GM21360 (cell line): ENCODE data around the gene NEK2.
"Not testable (repeated sequence)": the region's sequence is repeated elsewhere in the genome, so short reads cannot be mapped to it uniquely, and the experiment has no call there.

Experiments used
- ATAC-seq: cut with Tn5 transposase; IDR thresholded peaks from one replicate; pipeline ENCODE4 v1.9.1; 2021; ENCODE audit warnings: mild to moderate bottlenecking, moderate library complexity; ENCODE audit not compliant: unreplicated experiment

Gene NEK2

GRCh38 chr1:211695135-211695816, 19.9 kb upstream of the NEK2 start:
- peak; percentile 48 for ATAC-seq

DNA sequence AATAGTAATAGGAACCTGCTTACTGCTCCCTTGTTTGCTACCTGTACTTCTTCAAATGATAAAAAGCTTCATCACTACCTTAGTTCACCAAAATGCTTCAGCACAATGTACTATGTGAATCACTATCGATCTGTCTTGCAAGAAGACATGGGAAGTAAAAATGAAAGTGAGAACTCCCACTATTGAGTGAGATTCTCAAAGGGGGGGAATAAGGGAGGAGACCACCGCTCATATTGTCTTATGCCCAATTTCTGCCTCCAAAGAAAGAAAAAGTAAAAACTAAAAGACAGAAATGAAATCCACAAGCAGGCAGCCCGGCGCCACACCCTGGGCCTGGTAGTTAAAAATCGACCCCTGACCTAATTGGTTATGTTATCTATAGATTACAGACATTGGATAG, 18.5 kb upstream of the NEK2 start:
- not testable (repeated sequence) for ATAC-seq

DNA sequence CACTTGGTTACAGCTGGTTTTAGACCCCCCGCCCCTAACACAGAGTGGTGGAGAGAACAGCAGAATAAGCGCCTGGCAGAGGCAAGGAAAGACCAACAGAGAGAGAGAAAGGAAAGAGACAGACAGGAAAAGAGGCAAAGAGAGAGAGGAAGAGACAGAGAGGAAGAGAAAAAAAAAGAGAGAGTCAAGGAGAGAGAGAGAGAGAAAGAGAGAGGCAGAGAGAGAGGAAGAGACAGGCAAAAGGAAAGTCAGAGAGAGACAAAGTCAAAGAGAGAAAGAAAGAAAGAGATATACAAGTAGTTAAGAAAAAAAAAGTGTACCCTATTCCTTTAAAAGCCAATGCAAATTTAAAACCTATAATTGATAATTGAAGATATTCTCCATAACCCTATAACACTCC, 13.0 kb upstream of the NEK2 start:
- ATAC-seq: no peak

DNA sequence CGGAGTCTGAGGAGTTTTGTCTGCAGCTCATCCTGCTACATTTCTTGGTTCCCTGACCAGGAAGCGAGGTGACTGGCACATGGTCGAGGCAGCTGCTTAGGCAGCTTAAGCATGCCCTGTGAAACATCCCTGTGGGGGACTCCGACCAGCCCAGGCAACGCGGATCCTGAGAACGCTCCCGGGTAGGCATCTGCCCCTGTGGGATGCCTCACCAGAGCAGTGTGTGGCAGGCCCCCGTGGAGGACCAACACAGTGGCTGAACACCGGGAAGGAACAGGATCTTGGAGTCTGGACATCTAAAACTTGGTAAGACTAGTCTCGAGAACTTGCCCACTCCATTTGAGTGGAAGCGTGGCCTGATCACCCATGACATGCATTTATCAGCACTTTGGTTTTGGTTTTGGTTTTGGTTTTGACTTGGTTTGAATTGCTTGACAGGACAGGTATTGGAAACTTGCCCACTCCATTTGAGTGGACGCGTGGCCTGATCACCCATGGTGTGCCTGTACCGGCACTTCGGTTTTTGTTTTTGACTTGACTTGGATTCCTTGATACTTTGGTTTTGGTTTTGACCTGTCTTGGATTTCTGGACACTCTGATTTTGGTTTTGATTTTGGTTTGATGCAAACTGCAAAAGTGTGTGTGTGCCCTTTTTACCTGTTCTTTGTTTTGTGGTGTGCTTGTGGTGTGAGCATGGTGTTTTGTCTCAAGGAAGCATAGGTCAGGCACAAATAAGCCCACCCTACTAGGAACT, 12.2 kb upstream of the NEK2 start:
- ATAC-seq: no peak

GRCh38 chr1:211685823-211686222, 10.4 kb upstream of the NEK2 start:
- no peak for ATAC-seq

DNA sequence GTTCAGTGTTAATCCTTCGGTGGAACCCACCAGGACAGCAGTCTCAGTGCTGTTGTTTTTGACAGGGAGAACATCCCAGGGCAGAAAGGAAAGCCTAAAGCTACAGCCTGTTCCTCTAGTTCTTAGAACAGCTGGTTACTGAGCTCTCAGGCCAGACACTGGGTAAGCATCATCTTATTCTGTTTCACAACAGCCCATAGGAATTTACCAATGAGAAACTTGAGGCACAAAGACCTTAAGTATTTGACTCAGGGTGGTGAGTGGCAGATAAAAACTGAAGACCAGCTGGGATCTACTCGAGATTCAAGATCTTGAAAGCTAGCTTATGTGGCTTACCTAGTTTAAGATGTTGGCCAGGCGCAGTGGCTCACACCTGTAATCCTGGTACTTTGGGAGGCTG, 9.4 kb upstream of the NEK2 start:
- no peak for ATAC-seq

- ATAC-seq: no peak
Measured at GRCh38 chr1:211684331-211684730, 8.9 kb upstream of the NEK2 start.

GRCh38 chr1:211683396-211684297, 8.2 kb upstream of the NEK2 start:
- no peak for ATAC-seq

DNA sequence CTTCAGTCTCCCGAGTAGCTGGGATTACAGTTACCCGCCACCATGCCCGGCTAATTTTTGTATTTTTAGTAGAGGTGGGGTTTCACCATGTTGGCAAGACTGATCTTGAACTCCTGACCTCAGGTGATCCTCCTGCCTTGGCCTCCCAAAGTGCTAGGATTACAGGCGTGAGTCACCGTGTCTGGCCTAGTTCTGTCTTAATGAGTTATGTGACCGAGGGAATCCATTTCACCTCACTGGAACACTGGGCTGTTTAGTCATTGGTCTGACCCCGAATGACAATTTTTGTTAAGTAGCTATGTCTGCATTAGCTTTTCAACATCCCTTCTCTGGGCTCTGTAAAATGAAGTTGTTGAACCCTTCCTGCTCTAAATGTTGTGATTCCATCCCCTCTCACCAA, 6.8 kb upstream of the NEK2 start:
- not testable (repeated sequence) for ATAC-seq

GRCh38 chr1:211680752-211681327, 5.4 kb upstream of the NEK2 start:
- ATAC-seq: peak; percentile 74

GRCh38 chr1:211677659-211678058, 2.2 kb upstream of the NEK2 start:
- ATAC-seq: no peak

DNA sequence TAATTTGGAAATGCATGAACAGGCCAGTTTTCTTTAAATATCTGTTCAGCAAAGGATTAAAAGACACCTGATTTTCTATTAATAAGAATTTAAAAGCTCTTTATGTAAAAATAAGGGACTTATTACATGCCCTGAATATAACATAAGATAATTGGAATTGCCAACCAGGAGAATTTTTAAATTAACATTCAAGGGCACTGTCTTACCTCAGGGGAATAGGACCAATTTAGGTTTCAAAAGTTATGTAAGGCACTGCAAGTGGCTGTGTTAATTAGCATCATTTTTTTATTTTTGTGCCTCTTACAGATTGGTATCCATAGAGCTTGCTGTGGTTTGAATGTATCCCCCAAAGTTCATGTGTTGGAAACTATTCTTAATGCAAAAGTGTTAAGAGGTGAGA, 1.3 kb upstream of the NEK2 start:
- ATAC-seq: no peak

DNA sequence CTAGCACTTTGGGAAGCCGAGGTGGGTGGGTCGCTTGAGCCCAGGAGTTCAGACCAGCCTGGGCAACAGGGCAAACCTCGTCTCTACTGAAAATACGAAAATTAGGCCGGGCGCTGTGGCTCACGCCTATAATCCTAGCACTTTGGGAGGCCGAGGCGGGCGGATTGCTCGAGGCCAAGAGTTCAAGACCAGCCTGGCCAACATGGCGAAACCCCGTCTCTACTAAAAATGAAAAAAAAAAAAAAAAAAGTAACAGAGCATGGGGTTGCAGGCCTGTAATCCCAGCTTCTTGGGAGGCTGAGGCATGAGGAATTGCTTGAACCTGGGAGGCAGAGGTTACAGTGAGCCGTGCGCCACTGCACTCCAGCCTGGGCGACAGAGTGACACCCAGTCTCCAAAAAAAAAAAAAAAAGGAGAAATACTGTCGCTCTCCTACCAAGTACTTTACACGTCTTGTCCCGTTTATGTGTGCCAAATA, 724 bp upstream of the NEK2 start:
- no peak for ATAC-seq

DNA sequence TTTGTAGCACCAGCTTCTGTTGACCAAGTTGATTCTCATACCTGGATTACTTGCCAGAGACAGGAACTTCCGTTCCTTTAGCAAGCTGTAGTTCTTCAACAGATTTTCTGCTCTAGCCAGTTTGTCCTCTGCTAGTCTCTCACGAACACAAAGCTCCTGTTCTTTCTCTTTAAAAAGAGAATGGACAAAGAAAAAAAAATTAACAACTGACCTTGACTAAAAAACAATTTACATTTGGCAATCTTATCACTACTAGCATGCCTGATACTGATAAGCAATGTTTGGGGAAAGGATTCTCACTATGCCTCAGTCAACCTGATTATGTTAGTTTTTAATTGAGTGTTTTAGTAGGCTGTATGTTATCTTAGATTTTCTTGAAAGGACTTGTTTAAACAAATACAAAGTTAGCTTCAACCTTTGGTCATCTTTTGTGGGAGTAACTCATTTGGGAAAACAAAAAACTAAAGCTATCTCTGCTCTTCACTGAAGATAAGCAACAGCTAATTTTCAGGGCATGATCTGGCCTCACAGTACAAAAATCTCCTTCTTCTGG, 8.3 kb downstream of the NEK2 start:
- no peak for ATAC-seq

DNA sequence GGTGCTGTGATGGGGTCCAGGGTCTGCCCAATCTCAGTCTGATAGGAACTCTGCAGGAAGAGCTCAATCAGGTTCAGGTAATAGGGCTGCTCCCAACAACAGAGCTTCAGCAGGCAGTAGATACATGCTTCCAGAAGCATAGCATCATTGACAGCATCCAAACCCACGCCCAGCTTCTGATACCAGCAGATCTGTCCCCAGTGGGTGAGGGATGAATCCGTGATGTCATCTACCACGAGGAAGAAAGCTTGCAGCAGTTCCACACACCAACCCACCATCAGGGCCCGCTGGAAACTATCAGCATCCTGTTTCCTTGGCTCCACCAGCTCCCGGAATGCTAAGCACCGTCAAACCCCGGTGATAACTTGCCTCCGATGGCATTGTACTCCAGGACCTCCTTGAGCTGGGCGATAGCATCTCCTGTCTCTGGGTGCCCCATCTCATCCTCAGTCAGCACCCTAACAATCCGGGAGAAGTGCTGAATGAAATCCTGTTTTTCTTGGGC, 14.7 kb downstream of the NEK2 start:
- no peak for ATAC-seq

DNA sequence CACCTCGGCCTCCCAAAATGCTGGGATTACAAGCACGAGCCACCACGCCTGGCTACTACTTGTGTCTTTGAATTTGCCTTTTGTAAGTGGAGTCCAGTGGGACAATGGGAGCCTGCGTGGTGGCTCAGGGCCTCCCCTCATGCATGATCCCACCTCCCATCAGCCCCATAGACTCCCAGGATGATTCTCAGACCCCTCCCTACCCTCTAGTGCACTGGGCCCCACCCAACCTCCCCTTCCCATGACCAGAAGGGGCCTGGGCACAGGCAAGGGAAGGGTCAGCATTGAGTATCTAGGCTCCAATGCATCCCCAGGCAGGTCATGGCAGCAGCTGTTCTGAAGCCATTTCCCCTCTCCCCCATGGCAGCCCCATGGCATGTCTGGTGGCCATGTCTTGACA, 18.7 kb downstream of the NEK2 start:
- no peak for ATAC-seq

GRCh38 chr1:211654838-211655787, 20.3 kb downstream of the NEK2 start:
- peak; percentile 81 for ATAC-seq

GRCh38 chr1:211653959-211654496, 21.4 kb downstream of the NEK2 start:
- no peak for ATAC-seq

GRCh38 chr1:211653293-211653692, 22.1 kb downstream of the NEK2 start:
- no peak for ATAC-seq
